Peyer's patch (tissue), 4 donors: ENCODE data around the gene PCBD1.

Experiments
- CTCF ChIP-seq, 6 experiments: fragments of 450-650 bp in 4 of 6; fragments of 200-600 bp in 2 of 6; sonication (generic) in 1 of 6; IDR thresholded peaks; one replicate each; pipeline ENCODE4 v1.5.1; 2017 to 2019; ENCODE audit warnings: antibody characterized with exemption in 6 of 6, mild to moderate bottlenecking in 3 of 6, moderate library complexity in 1 of 6
- POLR2A ChIP-seq, 2 donors: fragments of 450-650 bp; IDR thresholded peaks; one replicate each; pipeline ENCODE4 v1.5.1; 2017; ENCODE audit warnings: antibody characterized with exemption in 2 of 2, mild to moderate bottlenecking in 2 of 2, moderate library complexity in 2 of 2

- no peak for TF ChIP-seq CTCF (IDR thresholded peaks at IDR 0.05)
- no peak for TF ChIP-seq POLR2A (IDR thresholded peaks at IDR 0.05)
These were observed 13.0 kb upstream of the PCBD1 start for GRCh38 chr10:70901276-70901878.
